Measurements from ENCODE around the gene CSF1R.

The CSF1R gene

GRCh38 chr5:150119421-150120061 is 33.2 kb upstream of the CSF1R start:
- DNase-seq (ENCODE audit: low read depth, low spot score), result no peak
- no peak for TF ChIP-seq CTCF (IDR thresholded peaks at IDR 0.05; ENCODE audit: insufficient read depth, low read length, missing control alignments)
- ChIA-PET POLR2A (no interaction called here), CTCF (interaction anchor here (1.0 to 1.6 kb wide), 6 partner anchors 8 to 286 kb away, joined by 3 to 6 read pairs (median 4); no protein-coding TSS in a partner anchor)
- H3K4me3 ChIP-seq (ENCODE audit: low read depth, low read length), result no peak overlapping the region

- H3K4me3 ChIP-seq (ENCODE audit: low read depth, low read length), result no peak overlapping the region
- no peak for DNase-seq (ENCODE audit: low read depth, low spot score)
- no peak for TF ChIP-seq CTCF (IDR thresholded peaks at IDR 0.05; ENCODE audit: insufficient read depth, low read length, missing control alignments)
- POLR2A ChIA-PET, result no interaction called here
- CTCF ChIA-PET, result interaction anchor here (0.9 to 1.6 kb wide), 9 partner anchors 9 to 285 kb away, joined by 3 to 6 read pairs (median 3); no protein-coding TSS in a partner anchor
Observed at GRCh38 chr5:150118561-150119229, 32.3 kb upstream of the CSF1R start.

GRCh38 chr5:150117945-150118560 is 31.7 kb upstream of the CSF1R start:
- H3K4me3 ChIP-seq (ENCODE audit: low read depth, low read length), result no peak overlapping the region
- POLR2A ChIA-PET, result no interaction called here
- no peak for DNase-seq (ENCODE audit: low read depth, low spot score)
- CTCF ChIA-PET, result interaction anchor here (0.9 to 1.6 kb wide), 8 partner anchors 10 to 284 kb away, joined by 3 to 6 read pairs (median 4); no protein-coding TSS in a partner anchor
- TF ChIP-seq CTCF (IDR thresholded peaks at IDR 0.05; ENCODE audit: insufficient read depth, low read length, missing control alignments), result no peak

GRCh38 chr5:150116667-150117400 is 30.5 kb upstream of the CSF1R start:
- no peak overlapping the region for H3K4me3 ChIP-seq (ENCODE audit: low read depth, low read length)
- ChIA-PET POLR2A (no interaction called here), CTCF (interaction anchor here (1.0 to 2.6 kb wide), 3 partner anchors 11 to 282 kb away, joined by 3 to 15 read pairs (median 5); no protein-coding TSS in a partner anchor)
- no peak for TF ChIP-seq CTCF (IDR thresholded peaks at IDR 0.05; ENCODE audit: insufficient read depth, low read length, missing control alignments)
- no peak for DNase-seq (ENCODE audit: low read depth, low spot score)

- CTCF ChIA-PET, result interaction anchor here (1.0 to 2.6 kb wide), 3 partner anchors 16 to 236 kb away, joined by 3 to 15 read pairs (median 3); partner anchors contain the start of genes HMGXB3 and TIGD6
- DNase-seq (ENCODE audit: low read depth, low spot score), result no peak
- POLR2A ChIA-PET, result interaction anchor here (1.4 to 2.7 kb wide), 2 partner anchors 24 to 80 kb away, joined by 3 to 15 read pairs; no protein-coding TSS in a partner anchor
- H3K4me3 ChIP-seq (ENCODE audit: low read depth, low read length), result no peak overlapping the region
- no peak for TF ChIP-seq CTCF (IDR thresholded peaks at IDR 0.05; ENCODE audit: insufficient read depth, low read length, missing control alignments)
Observed at GRCh38 chr5:150114773-150115408, 28.5 kb upstream of the CSF1R start.

All from AG04449 (cell line).